Activated CD8-positive, alpha-beta T cell treated with anti-CD3 and anti-CD28 coated beads for 36 hours (primary cell): ENCODE results near the gene MRPS9. TPM values are rescaled to one million over a fixed set of nuclear protein-coding genes. Genes with fewer than 3 reads are reported as not detected.

Source experiments
- ATAC-seq: fragments of 200-7000 bp; cut with Tn5 transposase; one replicate; pipeline ENCODE4 v1.10.0; 2021; ENCODE audit warnings: mild to moderate bottlenecking, moderate library complexity
- CTCF ChIA-PET: fragments of 350-600 bp; sonication (Branson Sonifier 250); formaldehyde crosslinking; loops from one replicate; lab custom pipeline; 2021; ENCODE audit warnings: antibody characterized with exemption; lab: Charles Lee
- POLR2A ChIA-PET: fragments of 350-600 bp; sonication (Branson Sonifier 250); formaldehyde crosslinking; loops from one replicate; lab custom pipeline; 2021; ENCODE audit warnings: antibody characterized with exemption; lab: Charles Lee
- DNase-seq: peaks from one replicate; pipeline ENCODE4 v3.0.0-alpha.2; 2020
- H3K27ac Mint-ChIP-seq: one replicate; pipeline ENCODE4 v1.8.0; 2021; ENCODE audit warnings: mild to moderate bottlenecking, mixed read lengths
- H3K27me3 Mint-ChIP-seq: one replicate; pipeline ENCODE4 v1.8.0; 2021; ENCODE audit warnings: mixed read lengths
- H3K36me3 Mint-ChIP-seq: one replicate; pipeline ENCODE4 v1.8.0; 2021; ENCODE audit warnings: low read depth, mixed read lengths
- H3K4me1 Mint-ChIP-seq: one replicate; pipeline ENCODE4 v1.8.0; 2021; ENCODE audit warnings: low read depth, mixed read lengths
- H3K4me3 Mint-ChIP-seq: one replicate; pipeline ENCODE4 v1.8.0; 2021; ENCODE audit warnings: mild to moderate bottlenecking, moderate library complexity, mixed read lengths
- H3K9me3 Mint-ChIP-seq: one replicate; pipeline ENCODE4 v1.8.0; 2021; ENCODE audit warnings: mixed read lengths
- CTCF ChIP-seq: fragments of 200-600 bp; IDR thresholded peaks from one replicate; pipeline ENCODE4 v1.8.0; 2022; ENCODE audit warnings: antibody characterized with exemption, mild to moderate bottlenecking
- intact Hi-C: fragments of 100-400 bp; cut with micrococcal nuclease; formaldehyde crosslinking; loops from one replicate; pipeline ENCODE4 v1.10.0; 2022
- total RNA-seq, 2 experiments: library from RNA; stranded (reverse); gene quantifications; one replicate each; pipeline ENCODE4 v1.2.3, GENCODE V29; 2021

Gene MRPS9
- total RNA-seq, 2 experiments from 2014 or later: 45.1 to 46.9 TPM

- H3K9me3 Mint-ChIP-seq: no peaks in the 10 kb centered on the region
- no peak for TF ChIP-seq CTCF
- no peak for DNase-seq
- peaks cover 10% of the 10 kb centered on the region for H3K4me1 Mint-ChIP-seq
- intact Hi-C loops: no loop called here
- CTCF ChIA-PET: interaction anchor here (1.2 kb wide), 1 partner anchor 27 kb away, joined by 8 read pairs; no protein-coding TSS in a partner anchor
- H3K4me3 Mint-ChIP-seq: no peak overlapping the region
- H3K27me3 Mint-ChIP-seq: peaks cover 30% of the 10 kb centered on the region
- ATAC-seq: no peak
- no peaks in the 10 kb centered on the region for H3K36me3 Mint-ChIP-seq
- H3K27ac Mint-ChIP-seq: no peak overlapping the region
- POLR2A ChIA-PET: interaction anchor here (1.0 to 1.5 kb wide), 2 partner anchors 17 to 25 kb away, joined by 3 to 4 read pairs; no protein-coding TSS in a partner anchor
These were observed 104.4 kb downstream of the MRPS9 start for GRCh38 chr2:105142239-105142638.

- ATAC-seq: no peak
- no peak for DNase-seq
- no peak for TF ChIP-seq CTCF
- H3K27ac Mint-ChIP-seq: no peak overlapping the region
- ChIA-PET POLR2A (interaction anchor here (1.0 to 1.5 kb wide), 2 partner anchors 16 to 26 kb away, joined by 3 to 4 read pairs; no protein-coding TSS in a partner anchor), CTCF (interaction anchor here (1.2 to 1.9 kb wide), 2 partner anchors 28 to 90 kb away, joined by 4 to 8 read pairs; no protein-coding TSS in a partner anchor)
- no peaks in the 10 kb centered on the region for H3K36me3 Mint-ChIP-seq
- peaks cover 35% of the 10 kb centered on the region for H3K27me3 Mint-ChIP-seq
- peaks cover 10% of the 10 kb centered on the region for H3K4me1 Mint-ChIP-seq
- peak overlapping the region; percentile 68 for H3K4me3 Mint-ChIP-seq
- H3K9me3 Mint-ChIP-seq: no peaks in the 10 kb centered on the region
- intact Hi-C loops: no loop called here
These were observed 105.2 kb downstream of the MRPS9 start for GRCh38 chr2:105143094-105143466.

GRCh38 chr2:105143467-105144151 lies 105.7 kb downstream of the MRPS9 start:
- intact Hi-C loops: no loop called here
- H3K27ac Mint-ChIP-seq: no peak overlapping the region
- peak overlapping the region; percentile 68 for H3K4me3 Mint-ChIP-seq
- TF ChIP-seq CTCF: no peak
- H3K36me3 Mint-ChIP-seq: no peaks in the 10 kb centered on the region
- peak; percentile 56 for DNase-seq
- ChIA-PET CTCF (interaction anchor here (1.2 to 1.9 kb wide), 2 partner anchors 29 to 90 kb away, joined by 4 to 8 read pairs; no protein-coding TSS in a partner anchor), POLR2A (interaction anchor here (1.5 kb wide), 1 partner anchor 27 kb away, joined by 3 read pairs; no protein-coding TSS in a partner anchor)
- H3K9me3 Mint-ChIP-seq: no peaks in the 10 kb centered on the region
- peaks cover 35% of the 10 kb centered on the region for H3K27me3 Mint-ChIP-seq
- peak; percentile 84 for ATAC-seq
- H3K4me1 Mint-ChIP-seq: peaks cover 10% of the 10 kb centered on the region

GRCh38 chr2:105144152-105144940 lies 106.5 kb downstream of the MRPS9 start:
- ATAC-seq (no peak), DNase-seq (no peak)
- H3K9me3 Mint-ChIP-seq: no peaks in the 10 kb centered on the region

More at GRCh38 chr2:105144152-105144940, 106.5 kb downstream of the MRPS9 start:
- H3K27ac Mint-ChIP-seq: peak overlapping the region; percentile 17
- H3K27me3 Mint-ChIP-seq: peaks cover 38% of the 10 kb centered on the region
- intact Hi-C loops: no loop called here
- ChIA-PET POLR2A (no interaction called here), CTCF (interaction anchor here (0.8 to 1.9 kb wide), 2 partner anchors 30 to 89 kb away, joined by 3 to 4 read pairs; no protein-coding TSS in a partner anchor)
- H3K4me3 Mint-ChIP-seq: peak overlapping the region; percentile 64
- H3K4me1 Mint-ChIP-seq: peaks cover 10% of the 10 kb centered on the region
- H3K36me3 Mint-ChIP-seq: no peaks in the 10 kb centered on the region
- TF ChIP-seq CTCF: no peak
